Left cardiac atrium (tissue), 4 donors: ENCODE results near the gene TIMM17B. TPM values are rescaled to one million over a fixed set of nuclear protein-coding genes. Genes with fewer than 3 reads are reported as not detected.
"Not testable (repeated sequence)": the region's sequence is repeated elsewhere in the genome, so short reads cannot be mapped to it uniquely, and the experiment has no call there.

Experiments
- ATAC-seq, 2 donors: fragments of 200-7000 bp; cut with Tn5 transposase; one replicate each; pipeline ENCODE4 v1.9.1; 2020; ENCODE audit warnings: mild to moderate bottlenecking in 2 of 2, moderate library complexity in 2 of 2
- DNase-seq: peaks from one replicate; pipeline ENCODE4 v3.0.0-alpha.2; 2020
- intact Hi-C, 2 donors: fragments of 100-400 bp; cut with DNase I; formaldehyde crosslinking; loops; one replicate each; pipeline versions ENCODE4 v1.14.1 to v1.15.1; 2022 to 2023
- total RNA-seq, 2 donors: library from RNA; stranded (reverse); fragmentation: NEBNext Ultra II Directional; extraction: Animal tissue kit (Norgen Biotek cat#: 25700); gene quantifications; one replicate each; pipeline ENCODE4 v1.2.1, GENCODE V29; 2021
- donor health status: DM: no; HTN: yes; CAD: no.
- donor health status: DM: no; HTN: yes; CAD: no; lungs with severe emphysema.
- donor health status: DM: yes; HTN: yes; CAD: no.
- donor health status: Dilated cardiomyopathy.

The TIMM17B gene
- total RNA-seq, 2 donors from 2014 or later = 52.4 to 60.3 TPM

- DNase-seq, intact Hi-C loops, ATAC-seq: not testable (repeated sequence)
Observed at GRCh38 chrX:48853494-48853893, 44.1 kb downstream of the TIMM17B start.

- no peak for ATAC-seq
- intact Hi-C loops = no loop called here
- no peak for DNase-seq
Observed at GRCh38 chrX:48852857-48853256, 44.7 kb downstream of the TIMM17B start.

GRCh38 chrX:48848847-48849246 is 48.7 kb downstream of the TIMM17B start:
- intact Hi-C loops = no loop called here
- ATAC-seq (no peak), DNase-seq (no peak)

Other genes with a start within 250 kb of the TIMM17B start
- gene WAS, start 214.0 kb downstream of the TIMM17B start, total RNA-seq = 1 to 10 TPM; 5.0 to 9.1 TPM
- gene SUV39H1, start 201.0 kb downstream of the TIMM17B start, total RNA-seq = 1 to 10 TPM; 3.6 to 3.8 TPM
- gene GLOD5, start 136.0 kb downstream of the TIMM17B start, total RNA-seq = not detected
- not detected for gene GATA1, start 111.2 kb downstream of the TIMM17B start, total RNA-seq
- gene HDAC6, start 95.7 kb downstream of the TIMM17B start, total RNA-seq = 10 to 100 TPM; 43.1 to 44.6 TPM
- gene ERAS, start 71.3 kb downstream of the TIMM17B start, total RNA-seq = not detected
- gene PCSK1N, start 62.2 kb downstream of the TIMM17B start, total RNA-seq = 1 to 10 TPM; 3.9 to 9.8 TPM
- 10 to 100 TPM; 49.5 to 63.7 TPM for gene PQBP1, start 162 bp upstream of the TIMM17B start, total RNA-seq
- 10 to 100 TPM; 13.8 to 17.4 TPM for gene SLC35A2, start 13.9 kb upstream of the TIMM17B start, total RNA-seq
- gene PIM2, start 21.3 kb upstream of the TIMM17B start, total RNA-seq = 1 to 10 TPM; 4.0 to 5.5 TPM
- 10 to 100 TPM; 19.0 to 27.0 TPM for gene OTUD5, start 59.8 kb upstream of the TIMM17B start, total RNA-seq
- gene KCND1, start 74.1 kb upstream of the TIMM17B start, total RNA-seq = 1 to 10 TPM in 1 of 2 donors, under 1 TPM in 1; 0.99 to 1.4 TPM
- 10 to 100 TPM; 23.7 to 25.4 TPM for gene GRIPAP1, start 104.5 kb upstream of the TIMM17B start, total RNA-seq
- gene TFE3, start 145.6 kb upstream of the TIMM17B start, total RNA-seq = 10 to 100 TPM; 34.5 to 36.2 TPM
- 1 to 10 TPM; 2.4 to 2.7 TPM for gene CCDC120, start 161.2 kb upstream of the TIMM17B start, total RNA-seq
- 10 to 100 TPM; 15.6 to 20.1 TPM for gene PRAF2, start 176.2 kb upstream of the TIMM17B start, total RNA-seq
- gene WDR45, start 182.1 kb upstream of the TIMM17B start, total RNA-seq = 10 to 100 TPM; 52.3 to 61.1 TPM
- 10 to 100 TPM; 17.1 to 19.4 TPM for gene GPKOW, start 226.0 kb upstream of the TIMM17B start, total RNA-seq